HepG2 (cell line): ENCODE data around the gene C2orf92. TPM values are rescaled to one million over a fixed set of nuclear protein-coding genes. Genes with fewer than 3 reads are reported as not detected.

Experiments used
- ATAC-seq: fragments of 200-7000 bp; cut with Tn5 transposase; 3 replicates; pipeline ENCODE4 v1.9.1; 2020; ENCODE audit warnings: mild to moderate bottlenecking, moderate library complexity
- BruUV-seq: library from RNA; stranded (reverse); fragments of 400-500 nt; replicated peaks from 2 replicates; lab custom pipeline; 2021; lab: Mats Ljungman, UMichigan
- CTCF ChIA-PET: fragments of 300-600 bp; formaldehyde crosslinking; extraction: SDS; loops from one replicate; lab custom pipeline; 2021; ENCODE audit warnings: low total read pairs, inconsistent platforms, low intra/inter-chr PET ratio; lab: Yijun Ruan, JAX
- POLR2A ChIA-PET: fragments of 350-600 bp; sonication (Branson Sonifier 250); formaldehyde crosslinking; loops from one replicate; lab custom pipeline; 2020; ENCODE audit warnings: antibody characterized with exemption, inconsistent platforms; lab: Yijun Ruan, JAX
- DNase-seq: peaks from one replicate; pipeline ENCODE4 v3.0.0-alpha.2; 2015; ENCODE audit warnings: low spot score
- FAIRE-seq: peaks from 3 replicates; lab custom pipeline; 2011; peaks lifted over from hg19 to GRCh38; lab: Jason Lieb, UNC
- H2AFZ ChIP-seq: one replicate; pipeline ENCODE4 v1.6.1; 2011; ENCODE audit warnings: low read length, inconsistent platforms
- H3K27ac ChIP-seq: fragments of 300-600 bp; 3 replicates; pipeline ENCODE4 v1.8.0; 2011; ENCODE audit warnings: mixed run types, mild to moderate bottlenecking, mixed read lengths, low read length, inconsistent platforms; ENCODE audit not compliant: insufficient read depth; ENCODE audit errors: extremely low read length
- H3K27me3 ChIP-seq, 2 experiments: fragments of 200-600 bp in 1 of 2; 2 replicates in 1 of 2; 3 replicates in 1 of 2; pipeline versions ENCODE4 v1.6.0 to v1.8.0; 2011; ENCODE audit warnings: low read length in 2 of 2, mild to moderate bottlenecking in 2 of 2, moderate library complexity in 2 of 2, inconsistent platforms in 1 of 2; ENCODE audit not compliant: insufficient read depth in 2 of 2, control insufficient read depth in 1 of 2
- H3K36me3 ChIP-seq, 2 experiments: fragments of 200-600 bp in 1 of 2; replicated peaks in 1 of 2; 2 replicates in 1 of 2; 3 replicates in 1 of 2; pipeline versions ENCODE4 v1.5.1 to v1.8.0; 2011; ENCODE audit warnings: low read length in 2 of 2, inconsistent platforms in 1 of 2; ENCODE audit not compliant: insufficient read depth in 2 of 2, control insufficient read depth in 1 of 2
- H3K4me1 ChIP-seq: 2 replicates; pipeline ENCODE4 v1.5.1; 2012; ENCODE audit warnings: low read length, inconsistent platforms; ENCODE audit not compliant: insufficient read depth
- H3K4me2 ChIP-seq: 2 replicates; pipeline ENCODE4 v1.6.0; 2011; ENCODE audit warnings: low read depth, low read length, inconsistent platforms
- H3K4me3 ChIP-seq, 3 experiments: fragments of 200-600 bp in 1 of 3; sonication (generic), shearing (Covaris generic) in 1 of 3; replicated peaks in 1 of 3; 2 replicates each; pipeline ENCODE4 v1.5.1; 2011 to 2016; ENCODE audit warnings: low read length in 3 of 3, inconsistent platforms in 2 of 3, low read depth in 2 of 3, mild to moderate bottlenecking in 2 of 3, control low read depth in 1 of 3, mixed read lengths in 1 of 3; ENCODE audit not compliant: insufficient read depth in 1 of 3
- H3K79me2 ChIP-seq: one replicate; pipeline ENCODE4 v1.6.1; 2011; ENCODE audit warnings: low read length, inconsistent platforms; ENCODE audit not compliant: insufficient read depth
- H3K9ac ChIP-seq: 2 replicates; pipeline ENCODE4 v1.6.0; 2011; ENCODE audit warnings: mild to moderate bottlenecking, low read depth, low read length, inconsistent platforms; ENCODE audit not compliant: insufficient read depth
- H3K9me3 ChIP-seq: 2 replicates; pipeline ENCODE4 v1.5.1; 2012; ENCODE audit warnings: mild to moderate bottlenecking, low read length
- H4K20me1 ChIP-seq: 2 replicates; pipeline ENCODE4 v1.6.0; 2011; ENCODE audit warnings: inconsistent platforms, mild to moderate bottlenecking, low read length, moderate library complexity; ENCODE audit not compliant: insufficient read depth
- MEF2D ChIP-seq: sonication (generic); formaldehyde crosslinking; IDR thresholded peaks from 2 replicates; pipeline ENCODE4 v1.5.1; 2020; ENCODE audit warnings: mild to moderate bottlenecking, missing genetic modification reagents
- MTF2 ChIP-seq: sonication (generic); formaldehyde crosslinking; IDR thresholded peaks from 2 replicates; pipeline ENCODE4 v1.5.0; 2020; ENCODE audit warnings: missing genetic modification reagents, borderline replicate concordance
- ZBTB3 ChIP-seq: sonication (generic); formaldehyde crosslinking; IDR thresholded peaks from 2 replicates; pipeline ENCODE4 v1.4.0; 2020; ENCODE audit warnings: low read depth, mild to moderate bottlenecking, moderate library complexity, missing genetic modification reagents, borderline replicate concordance
- ZFY ChIP-seq: sonication (generic); formaldehyde crosslinking; IDR thresholded peaks from 2 replicates; pipeline ENCODE4 v1.4.0; 2020; ENCODE audit warnings: missing genetic modification reagents
- ZNF331 ChIP-seq: sonication (generic); formaldehyde crosslinking; IDR thresholded peaks from 2 replicates; pipeline ENCODE4 v1.4.0; 2020; ENCODE audit warnings: missing genetic modification reagents
- ZNF713 ChIP-seq: sonication (generic); formaldehyde crosslinking; IDR thresholded peaks from 2 replicates; pipeline ENCODE4 v1.4.0; 2020; ENCODE audit warnings: mild to moderate bottlenecking, missing genetic modification reagents
- WGBS: methylation state at CpG from one replicate; pipeline ENCODE4 v1.1.6; 2017; ENCODE audit warnings: low lambda C conversion rate; 5-methylcytosine and 5-hydroxymethylcytosine counted together
- in situ Hi-C: cut with HindIII; loops from 2 replicates; pipeline ENCODE4 v1.10.0; 2017; ENCODE audit warnings: low pct_unique_long_range_greater_than_20kb; ENCODE audit not compliant: extremely low pct_ligation_motif_present
- intact Hi-C: fragments of 100-400 bp; cut with micrococcal nuclease; formaldehyde crosslinking; loops from one replicate; pipeline ENCODE4 v1.10.0; 2022; ENCODE audit not compliant: unreplicated experiment
- polyA plus RNA-seq, 8 experiments: library from polyadenylated mRNA; depleted of rRNA in 3 of 8; stranded (reverse) in 7 of 8; unstranded in 1 of 8; fragments of >200 nt; fragmentation: Illumina TruSeq in 4 of 8; extraction: Trizol in 4 of 8; gene quantifications; 2 replicates each; pipeline versions ENCODE4 v1.2.1 to v1.2.3, GENCODE V29; 2011 to 2016; ENCODE audit warnings: low read depth in 4 of 8, missing spikeins in 1 of 8, mixed read lengths in 1 of 8; ENCODE audit not compliant: insufficient read depth in 1 of 8
- total RNA-seq, 5 experiments: library from RNA; depleted of rRNA; stranded (reverse); fragments of >200 nt; fragmentation: Illumina TruSeq; extraction: Trizol; gene quantifications; 2 replicates each; pipeline ENCODE4 v1.2.3, GENCODE V29; 2016; ENCODE audit warnings: low read depth in 1 of 5
- TF ChIP-seq, protein P1 (sequence below): sonication (generic); formaldehyde crosslinking; IDR thresholded peaks from 2 replicates; pipeline ENCODE4 v1.9.0; 2021; ENCODE audit warnings: missing genetic modification reagents, mild to moderate bottlenecking, borderline replicate concordance
- TF ChIP-seq, protein P2 (sequence below): sonication (generic); formaldehyde crosslinking; IDR thresholded peaks from 2 replicates; pipeline ENCODE4 v1.4.0; 2020; ENCODE audit warnings: missing genetic modification reagents, borderline replicate concordance
- TF ChIP-seq, protein P3 (sequence below): sonication (generic); formaldehyde crosslinking; IDR thresholded peaks from 2 replicates; pipeline ENCODE4 v1.5.1; 2020; ENCODE audit warnings: missing genetic modification reagents, mild to moderate bottlenecking, borderline replicate concordance

The C2orf92 gene
- total and polyA plus RNA-seq, 2 of the 13 experiments (the other 11 are each of a cell fraction or from before 2014, with no cell fraction given), result 4.9 to 5.0 TPM

DNA sequence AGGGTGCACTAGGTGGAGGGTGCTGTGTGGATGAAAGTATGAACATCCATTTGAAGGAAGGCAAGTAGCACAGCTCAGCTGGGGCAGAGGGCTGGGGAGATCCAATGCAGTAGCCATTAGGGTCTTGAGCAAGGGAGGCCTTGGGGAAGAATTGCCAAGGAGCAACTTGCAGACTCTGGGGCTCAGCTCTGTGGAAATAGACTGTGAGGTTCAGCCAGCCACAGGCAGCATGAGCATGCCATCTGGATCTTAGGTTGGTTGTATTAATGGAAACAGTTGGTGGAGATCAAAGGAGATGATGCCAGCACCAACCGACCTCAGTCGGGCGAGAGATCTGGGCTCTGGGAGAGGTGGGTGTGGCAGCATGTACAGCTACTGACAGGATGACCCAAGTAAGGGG is 49.4 kb downstream of the C2orf92 start:
- CTCF ChIA-PET, result no interaction called here
- no peak for DNase-seq
- TF ChIP-seq, protein P1, sequence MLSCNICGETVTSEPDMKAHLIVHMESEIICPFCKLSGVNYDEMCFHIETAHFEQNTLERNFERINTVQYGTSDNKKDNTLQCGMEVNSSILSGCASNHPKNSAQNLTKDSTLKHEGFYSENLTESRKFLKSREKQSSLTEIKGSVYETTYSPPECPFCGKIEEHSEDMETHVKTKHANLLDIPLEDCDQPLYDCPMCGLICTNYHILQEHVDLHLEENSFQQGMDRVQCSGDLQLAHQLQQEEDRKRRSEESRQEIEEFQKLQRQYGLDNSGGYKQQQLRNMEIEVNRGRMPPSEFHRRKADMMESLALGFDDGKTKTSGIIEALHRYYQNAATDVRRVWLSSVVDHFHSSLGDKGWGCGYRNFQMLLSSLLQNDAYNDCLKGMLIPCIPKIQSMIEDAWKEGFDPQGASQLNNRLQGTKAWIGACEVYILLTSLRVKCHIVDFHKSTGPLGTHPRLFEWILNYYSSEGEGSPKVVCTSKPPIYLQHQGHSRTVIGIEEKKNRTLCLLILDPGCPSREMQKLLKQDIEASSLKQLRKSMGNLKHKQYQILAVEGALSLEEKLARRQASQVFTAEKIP, result no peak
- TF ChIP-seq, protein P2, sequence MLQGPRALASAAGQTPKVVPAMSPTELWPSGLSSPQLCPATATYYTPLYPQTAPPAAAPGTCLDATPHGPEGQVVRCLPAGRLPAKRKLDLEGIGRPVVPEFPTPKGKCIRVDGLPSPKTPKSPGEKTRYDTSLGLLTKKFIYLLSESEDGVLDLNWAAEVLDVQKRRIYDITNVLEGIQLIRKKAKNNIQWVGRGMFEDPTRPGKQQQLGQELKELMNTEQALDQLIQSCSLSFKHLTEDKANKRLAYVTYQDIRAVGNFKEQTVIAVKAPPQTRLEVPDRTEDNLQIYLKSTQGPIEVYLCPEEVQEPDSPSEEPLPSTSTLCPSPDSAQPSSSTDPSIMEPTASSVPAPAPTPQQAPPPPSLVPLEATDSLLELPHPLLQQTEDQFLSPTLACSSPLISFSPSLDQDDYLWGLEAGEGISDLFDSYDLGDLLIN, result no peak
- no peak for TF ChIP-seq MTF2
- no peak for TF ChIP-seq ZFY (CRISPR knock-in tag)
- TF ChIP-seq, protein P3, sequence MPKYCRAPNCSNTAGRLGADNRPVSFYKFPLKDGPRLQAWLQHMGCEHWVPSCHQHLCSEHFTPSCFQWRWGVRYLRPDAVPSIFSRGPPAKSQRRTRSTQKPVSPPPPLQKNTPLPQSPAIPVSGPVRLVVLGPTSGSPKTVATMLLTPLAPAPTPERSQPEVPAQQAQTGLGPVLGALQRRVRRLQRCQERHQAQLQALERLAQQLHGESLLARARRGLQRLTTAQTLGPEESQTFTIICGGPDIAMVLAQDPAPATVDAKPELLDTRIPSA (CRISPR knock-in tag), result no peak
- TF ChIP-seq ZNF331 (CRISPR knock-in tag), result no peak
- no peak for TF ChIP-seq ZNF713 (CRISPR knock-in tag)
- TF ChIP-seq MEF2D (CRISPR knock-in tag), result no peak
- no peak for TF ChIP-seq ZBTB3
- Histone ChIP-seq H3K9me3 (no peaks in the 10 kb centered on the region), H3K79me2 (no peaks in the 10 kb centered on the region), H3K9ac (no peak overlapping the region), H4K20me1 (no peaks in the 10 kb centered on the region), H3K27me3 (peaks cover 0 to 9% of the 10 kb centered on the region in 2 experiments; a peak in 2 of 5 replicates), H3K4me3 (no peak overlapping the region), H3K4me2 (no peak overlapping the region), H3K27ac (no peak overlapping the region), H3K36me3 (no peaks in the 10 kb centered on the region), H3K4me1 (peaks cover under 1% of the 10 kb centered on the region), H2AFZ (no peak overlapping the region)
- no TSS peak for BruUV-seq
- no peak for ATAC-seq
- intact Hi-C loops, result loop anchor here (10.0 kb wide), 1 partner anchor 546 kb away; no protein-coding TSS in a partner anchor
- no peak for FAIRE-seq
- WGBS, result 86% methylated on average over 3 of the region's 3 CpGs
- POLR2A ChIA-PET, result no interaction called here
- in situ Hi-C loops, result no loop called here
